NB4 (cell line): ENCODE measurements around the gene TMEM38A.

ENCODE experiments used
- MAX ChIP-seq: IDR thresholded peaks from 2 replicates; pipeline ENCODE4 v1.6.1; 2011; ENCODE audit warnings: low read depth, low read length
- MYC ChIP-seq: IDR thresholded peaks from 2 replicates; pipeline ENCODE4 v1.6.1; 2011; ENCODE audit warnings: low read depth, low read length

DNA sequence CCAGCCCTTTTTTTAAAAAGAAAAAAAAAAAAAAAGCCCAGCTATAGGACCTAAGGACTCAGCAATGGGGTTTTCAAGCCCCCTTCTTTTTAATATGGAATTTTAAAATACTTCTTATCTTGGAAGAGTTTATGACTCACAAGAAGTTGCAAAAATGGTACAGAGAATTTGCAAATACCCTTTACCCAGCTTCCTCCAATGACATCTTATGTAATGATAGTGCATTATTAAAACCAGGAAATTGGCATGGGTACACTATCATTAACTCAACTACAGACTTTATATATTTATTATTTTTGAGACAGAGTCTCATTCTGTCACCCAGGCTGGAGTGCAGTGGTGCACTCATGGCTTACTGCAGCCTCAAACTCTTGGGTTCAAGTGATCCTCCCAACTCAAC, 16.1 kb downstream of the TMEM38A start:
- no peak for TF ChIP-seq MAX
- TF ChIP-seq MYC: no peak
